A549 (cell line): Measurements from ENCODE around the gene VPS45.

Experiments
- CBX2 ChIP-seq: fragments of 200-600 bp; sonication (generic); IDR thresholded peaks from 2 replicates; pipeline ENCODE4 v1.6.1; 2016; ENCODE audit warnings: low read depth, mild to moderate bottlenecking, borderline replicate concordance
- CTCF ChIP-seq: fragments of >200 bp; sonication (Bioruptor Twin); formaldehyde crosslinking; IDR thresholded peaks from 3 replicates; pipeline ENCODE4 v1.5.1; 2016
- EP300 ChIP-seq, 2 experiments: fragments of >200 bp; sonication (Bioruptor Twin); formaldehyde crosslinking; IDR thresholded peaks; 2 replicates in 1 of 2; 3 replicates in 1 of 2; pipeline ENCODE4 v1.6.1; 2016 to 2017
- POLR2A ChIP-seq: IDR thresholded peaks from 2 replicates; pipeline ENCODE4 v1.6.1; 2012; ENCODE audit warnings: mild to moderate bottlenecking, low read length
- RAD21 ChIP-seq, 2 experiments: fragments of >200 bp in 1 of 2; sonication (Bioruptor Twin) in 1 of 2; formaldehyde crosslinking in 1 of 2; IDR thresholded peaks in 1 of 2; conservative IDR thresholded peaks in 1 of 2; 2 replicates in 1 of 2; 3 replicates in 1 of 2; pipeline ENCODE4 v1.6.1; 2012 to 2018; ENCODE audit warnings: inconsistent platforms in 1 of 2
- RFX5 ChIP-seq: fragments of 450-650 bp; IDR thresholded peaks from 2 replicates; pipeline ENCODE4 v1.7.1; 2014; ENCODE audit warnings: antibody characterized with exemption, mild to moderate bottlenecking, moderate library complexity

- TF ChIP-seq RAD21 (conservative IDR thresholded peaks at IDR 0.05 in 1 of 2, IDR thresholded peaks at IDR 0.05 in 1 of 2) (no peak), CTCF (no peak), POLR2A (no peak), CBX2 (no peak), EP300 (IDR thresholded peaks at IDR 0.05) (no peak), RFX5 (no peak)
Observed at GRCh38 chr1:150106341-150106740, 38.8 kb downstream of the VPS45 start.
